Measurements from ENCODE around the gene BAHCC1. TPM values are rescaled to one million over a fixed set of nuclear protein-coding genes. Genes with fewer than 3 reads are reported as not detected.

Gene BAHCC1
- total RNA-seq, 5 donors from 2014 or later (not counting 1 experiment from before 2014, with no cell fraction given): 0.23 to 0.82 (median 0.33) TPM

GRCh38 chr17:81460856-81461460 lies 65.7 kb downstream of the BAHCC1 start:
- no peak for ATAC-seq (replicated peaks in 1 of 4)
- ChIA-PET POLR2A (no interaction called here), CTCF (no interaction called here)
- H3K36me3 Mint-ChIP-seq: no peaks in the 10 kb centered on the region
- H3K36me3 ChIP-seq (ENCODE audit: control insufficient read depth in 2 of 2, extremely low read depth in 1 of 2, insufficient read depth in 1 of 2, low read length in 1 of 2): no peaks in the 10 kb centered on the region
- H3K9me3 Mint-ChIP-seq: no peaks in the 10 kb centered on the region
- no peaks in the 10 kb centered on the region for H3K9me3 ChIP-seq
- no peaks in the 10 kb centered on the region for H3K4me1 Mint-ChIP-seq
- H3K4me3 ChIP-seq (ENCODE audit: control insufficient read depth in 1 of 2, extremely low read depth in 1 of 2, low read length in 1 of 2): no peak overlapping the region
- H3K27me3 ChIP-seq (replicated peaks in 1 of 2; ENCODE audit: control insufficient read depth in 2 of 2, extremely low read depth in 1 of 2, insufficient read depth in 2 of 2, low read length in 1 of 2): peaks cover 0 to 21% of the 10 kb centered on the region in 2 experiments
- DNase-seq: peak in 1 of 35 experiments; percentile 31
- 68% methylated on average over 36 of the region's 43 CpGs for WGBS (ENCODE audit: insufficient coverage)
- no peak overlapping the region for H3K27ac Mint-ChIP-seq
- no peak overlapping the region for H3K4me3 Mint-ChIP-seq
- no peaks in the 10 kb centered on the region for H3K27me3 Mint-ChIP-seq
- no peak overlapping the region for H3K27ac ChIP-seq (ENCODE audit: low read length)
- H3K4me1 ChIP-seq (ENCODE audit: control insufficient read depth in 1 of 2, extremely low read depth in 1 of 2, insufficient read depth in 2 of 2, low read length in 2 of 2): peaks cover 0 to 4% of the 10 kb centered on the region in 2 experiments

DNA sequence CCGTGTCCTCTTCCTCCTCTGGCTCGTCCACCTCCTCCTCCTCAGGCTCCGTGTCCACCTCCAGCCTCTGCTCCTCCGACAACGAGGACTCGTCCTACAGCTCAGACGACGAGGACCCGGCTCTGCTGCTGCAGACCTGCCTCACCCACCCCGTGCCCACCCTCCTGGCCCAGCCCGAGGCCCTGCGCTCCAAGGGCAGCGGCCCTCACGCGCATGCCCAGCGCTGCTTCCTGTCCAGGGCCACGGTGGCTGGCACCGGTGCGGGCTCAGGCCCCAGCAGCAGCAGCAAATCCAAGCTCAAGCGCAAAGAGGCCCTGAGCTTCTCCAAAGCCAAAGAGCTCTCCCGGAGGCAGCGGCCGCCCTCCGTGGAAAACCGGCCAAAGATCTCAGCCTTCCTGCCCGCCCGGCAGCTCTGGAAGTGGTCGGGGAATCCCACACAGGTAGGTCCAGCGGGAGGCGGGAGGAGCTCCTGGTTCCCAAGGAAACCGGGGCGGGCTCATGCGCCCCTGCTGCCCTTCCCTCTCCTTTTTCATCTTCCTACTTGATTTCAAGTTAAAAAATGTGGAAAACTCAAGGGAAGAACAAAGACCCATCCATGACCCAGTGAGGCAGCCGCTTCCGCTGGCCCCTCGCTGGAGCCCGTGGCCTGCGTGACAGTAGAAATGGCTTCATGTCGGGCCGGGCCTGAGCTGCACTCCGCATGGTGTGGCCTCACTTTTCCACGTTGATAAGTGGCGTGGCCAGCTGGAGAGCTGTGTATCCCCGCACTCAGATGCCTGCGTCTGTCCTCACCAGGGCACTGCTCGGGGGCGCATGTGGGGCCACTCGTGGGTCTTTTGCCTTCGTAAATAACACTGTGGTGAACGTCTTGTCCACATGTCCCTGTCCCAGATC lies 66.6 kb downstream of the BAHCC1 start:
- Histone ChIP-seq H3K36me3 (ENCODE audit: control insufficient read depth in 2 of 2, extremely low read depth in 1 of 2, insufficient read depth in 1 of 2, low read length in 1 of 2) (no peaks in the 10 kb centered on the region), H3K27ac (ENCODE audit: low read length) (no peak overlapping the region), H3K9me3 (no peaks in the 10 kb centered on the region), H3K27me3 (replicated peaks in 1 of 2; ENCODE audit: control insufficient read depth in 2 of 2, extremely low read depth in 1 of 2, insufficient read depth in 2 of 2, low read length in 1 of 2) (peaks cover 0 to 20% of the 10 kb centered on the region in 2 experiments), H3K4me3 (ENCODE audit: control insufficient read depth in 1 of 2, extremely low read depth in 1 of 2, low read length in 1 of 2) (no peak overlapping the region), H3K4me1 (ENCODE audit: control insufficient read depth in 1 of 2, extremely low read depth in 1 of 2, insufficient read depth in 2 of 2, low read length in 2 of 2) (peaks cover 0 to 1% of the 10 kb centered on the region in 2 experiments)
- DNase-seq: no peak
- no peak for ATAC-seq (replicated peaks in 1 of 4)
- Mint-ChIP-seq H3K9me3 (no peaks in the 10 kb centered on the region), H3K36me3 (no peaks in the 10 kb centered on the region), H3K4me3 (no peak overlapping the region), H3K4me1 (no peaks in the 10 kb centered on the region), H3K27me3 (no peaks in the 10 kb centered on the region), H3K27ac (no peak overlapping the region)
- POLR2A ChIA-PET: no interaction called here
- 92% methylated on average over 44 of the region's 50 CpGs for WGBS (ENCODE audit: insufficient coverage)
- CTCF ChIA-PET: no interaction called here

GRCh38 chr17:81462506-81463125 lies 67.4 kb downstream of the BAHCC1 start:
- Histone ChIP-seq H3K27ac (ENCODE audit: low read length) (no peak overlapping the region), H3K36me3 (ENCODE audit: control insufficient read depth in 2 of 2, extremely low read depth in 1 of 2, insufficient read depth in 1 of 2, low read length in 1 of 2) (no peaks in the 10 kb centered on the region), H3K4me3 (ENCODE audit: control insufficient read depth in 1 of 2, extremely low read depth in 1 of 2, low read length in 1 of 2) (no peak overlapping the region), H3K9me3 (no peaks in the 10 kb centered on the region), H3K27me3 (replicated peaks in 1 of 2; ENCODE audit: control insufficient read depth in 2 of 2, extremely low read depth in 1 of 2, insufficient read depth in 2 of 2, low read length in 1 of 2) (peaks cover 0 to 22% of the 10 kb centered on the region in 2 experiments), H3K4me1 (ENCODE audit: control insufficient read depth in 1 of 2, extremely low read depth in 1 of 2, insufficient read depth in 2 of 2, low read length in 2 of 2) (no peaks in the 10 kb centered on the region)
- Mint-ChIP-seq H3K9me3 (no peaks in the 10 kb centered on the region), H3K27ac (no peak overlapping the region), H3K27me3 (no peaks in the 10 kb centered on the region), H3K36me3 (no peaks in the 10 kb centered on the region), H3K4me1 (no peaks in the 10 kb centered on the region), H3K4me3 (no peak overlapping the region)
- DNase-seq (no peak), ATAC-seq (replicated peaks in 1 of 4) (no peak)
- WGBS (ENCODE audit: insufficient coverage): 89% methylated on average over 33 of the region's 33 CpGs
- ChIA-PET POLR2A (no interaction called here), CTCF (no interaction called here)

DNA sequence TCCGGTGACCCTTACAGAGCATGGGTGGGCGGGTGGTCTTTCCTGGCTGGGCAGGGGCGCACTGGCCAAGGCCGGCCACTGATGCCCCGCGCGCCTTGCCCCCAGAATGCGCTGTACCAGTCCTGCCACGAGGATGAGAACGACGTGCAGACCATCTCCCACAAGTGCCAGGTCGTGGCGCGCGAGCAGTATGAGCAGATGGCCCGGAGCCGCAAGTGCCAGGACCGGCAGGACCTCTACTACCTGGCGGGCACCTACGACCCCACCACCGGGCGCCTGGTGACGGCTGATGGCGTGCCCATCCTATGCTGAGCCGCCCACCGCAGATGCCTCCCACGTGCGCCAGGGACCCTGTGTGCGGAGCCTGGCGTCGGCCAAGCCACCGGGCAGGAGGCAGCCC lies 68.2 kb downstream of the BAHCC1 start:
- Mint-ChIP-seq H3K27me3 (no peaks in the 10 kb centered on the region), H3K9me3 (no peaks in the 10 kb centered on the region), H3K36me3 (no peaks in the 10 kb centered on the region), H3K27ac (no peak overlapping the region), H3K4me3 (no peak overlapping the region), H3K4me1 (no peaks in the 10 kb centered on the region)
- H3K27me3 ChIP-seq (replicated peaks in 1 of 2; ENCODE audit: control insufficient read depth in 2 of 2, extremely low read depth in 1 of 2, insufficient read depth in 2 of 2, low read length in 1 of 2): peaks cover 0 to 22% of the 10 kb centered on the region in 2 experiments
- ATAC-seq (replicated peaks in 1 of 4) (no peak), DNase-seq (no peak)
- H3K36me3 ChIP-seq (ENCODE audit: control insufficient read depth in 2 of 2, extremely low read depth in 1 of 2, insufficient read depth in 1 of 2, low read length in 1 of 2): no peaks in the 10 kb centered on the region
- POLR2A ChIA-PET: no interaction called here
- CTCF ChIA-PET: no interaction called here
- H3K9me3 ChIP-seq: no peaks in the 10 kb centered on the region
- no peak overlapping the region for H3K4me3 ChIP-seq (ENCODE audit: control insufficient read depth in 1 of 2, extremely low read depth in 1 of 2, low read length in 1 of 2)
- no peaks in the 10 kb centered on the region for H3K4me1 ChIP-seq (ENCODE audit: control insufficient read depth in 1 of 2, extremely low read depth in 1 of 2, insufficient read depth in 2 of 2, low read length in 2 of 2)
- WGBS (ENCODE audit: insufficient coverage): 92% methylated on average over 31 of the region's 32 CpGs
- H3K27ac ChIP-seq (ENCODE audit: low read length): no peak overlapping the region

DNA sequence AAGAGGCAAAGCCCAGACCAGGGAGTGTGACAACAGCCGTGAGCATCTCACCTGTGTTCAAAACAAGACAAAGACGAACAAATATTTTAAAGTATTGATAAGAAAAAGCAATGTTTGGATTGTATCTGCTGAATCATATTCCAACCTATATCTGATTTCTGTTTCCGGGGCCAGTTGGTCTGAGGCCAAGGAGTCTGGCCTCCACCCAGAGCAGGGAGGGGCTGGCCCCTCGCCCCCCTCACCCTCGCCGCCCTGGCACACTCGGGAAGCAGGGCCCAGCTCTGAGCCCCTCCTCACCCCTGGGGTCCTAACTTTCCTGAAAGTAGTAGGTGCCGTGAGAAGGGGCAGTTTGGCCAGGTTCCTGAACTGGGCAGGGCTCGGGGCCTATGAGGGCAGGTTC lies 69.3 kb downstream of the BAHCC1 start:
- ChIA-PET CTCF (no interaction called here), POLR2A (no interaction called here)
- H3K9me3 Mint-ChIP-seq: no peaks in the 10 kb centered on the region
- H3K27ac Mint-ChIP-seq: peak overlapping the region in 1 of 2 donors; percentile 46
- ATAC-seq (replicated peaks in 1 of 4) (no peak), DNase-seq (no peak)
- no peak overlapping the region for H3K27ac ChIP-seq (ENCODE audit: low read length)
- no peaks in the 10 kb centered on the region for H3K27me3 Mint-ChIP-seq
- no peaks in the 10 kb centered on the region for H3K9me3 ChIP-seq
- H3K36me3 ChIP-seq (ENCODE audit: control insufficient read depth in 2 of 2, extremely low read depth in 1 of 2, insufficient read depth in 1 of 2, low read length in 1 of 2): no peaks in the 10 kb centered on the region
- 83% methylated on average over 2 of the region's 9 CpGs for WGBS (ENCODE audit: insufficient coverage)
- H3K36me3 Mint-ChIP-seq: no peaks in the 10 kb centered on the region
- no peaks in the 10 kb centered on the region for H3K4me1 ChIP-seq (ENCODE audit: control insufficient read depth in 1 of 2, extremely low read depth in 1 of 2, insufficient read depth in 2 of 2, low read length in 2 of 2)
- no peak overlapping the region for H3K4me3 ChIP-seq (ENCODE audit: control insufficient read depth in 1 of 2, extremely low read depth in 1 of 2, low read length in 1 of 2)
- H3K27me3 ChIP-seq (replicated peaks in 1 of 2; ENCODE audit: control insufficient read depth in 2 of 2, extremely low read depth in 1 of 2, insufficient read depth in 2 of 2, low read length in 1 of 2): peaks cover 0 to 22% of the 10 kb centered on the region in 2 experiments
- H3K4me1 Mint-ChIP-seq: no peaks in the 10 kb centered on the region
- H3K4me3 Mint-ChIP-seq: no peak overlapping the region

DNA sequence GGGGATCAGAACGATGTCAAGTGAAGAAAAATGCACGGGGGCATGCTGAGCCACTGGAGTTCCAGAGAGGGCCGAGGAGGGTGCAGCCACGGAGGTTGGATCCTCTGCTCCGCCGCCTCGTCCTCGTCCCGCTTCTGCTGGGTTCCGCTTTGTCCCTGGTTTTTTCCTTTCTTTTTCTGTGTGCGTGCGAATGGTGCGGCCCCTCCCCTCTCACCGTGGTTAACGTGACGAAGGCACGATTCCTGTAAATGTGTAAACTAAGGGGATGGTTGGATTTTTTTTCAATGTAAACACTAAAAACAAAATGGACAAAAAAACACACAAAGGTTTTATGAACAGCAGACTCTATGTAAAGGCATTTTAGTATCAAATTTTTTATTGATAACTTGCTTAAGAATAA lies 70.7 kb downstream of the BAHCC1 start:
- H3K36me3 Mint-ChIP-seq: no peaks in the 10 kb centered on the region
- H3K27me3 Mint-ChIP-seq: no peaks in the 10 kb centered on the region
- no peaks in the 10 kb centered on the region for H3K9me3 ChIP-seq
- POLR2A ChIA-PET: no interaction called here
- no peaks in the 10 kb centered on the region for H3K9me3 Mint-ChIP-seq
- no peaks in the 10 kb centered on the region for H3K4me1 ChIP-seq (ENCODE audit: control insufficient read depth in 1 of 2, extremely low read depth in 1 of 2, insufficient read depth in 2 of 2, low read length in 2 of 2)
- H3K4me3 ChIP-seq (ENCODE audit: control insufficient read depth in 1 of 2, extremely low read depth in 1 of 2, low read length in 1 of 2): no peak overlapping the region
- no peak overlapping the region for H3K27ac Mint-ChIP-seq
- H3K27ac ChIP-seq (ENCODE audit: low read length): no peak overlapping the region
- H3K4me1 Mint-ChIP-seq: no peaks in the 10 kb centered on the region
- 88% methylated on average over 10 of the region's 17 CpGs for WGBS (ENCODE audit: insufficient coverage)
- CTCF ChIA-PET: no interaction called here
- H3K4me3 Mint-ChIP-seq: no peak overlapping the region
- peaks cover 0 to 22% of the 10 kb centered on the region in 2 experiments for H3K27me3 ChIP-seq (replicated peaks in 1 of 2; ENCODE audit: control insufficient read depth in 2 of 2, extremely low read depth in 1 of 2, insufficient read depth in 2 of 2, low read length in 1 of 2)
- H3K36me3 ChIP-seq (ENCODE audit: control insufficient read depth in 2 of 2, extremely low read depth in 1 of 2, insufficient read depth in 1 of 2, low read length in 1 of 2): no peaks in the 10 kb centered on the region
- ATAC-seq (replicated peaks in 1 of 4) (no peak), DNase-seq (no peak)

Data from T-cell (primary cell).